GM19328 (cell line): ENCODE data around the gene CD101.

Experiments
- ATAC-seq: cut with Tn5 transposase; IDR thresholded peaks from one replicate; pipeline ENCODE4 v1.9.1; 2021; ENCODE audit warnings: mild to moderate bottlenecking, moderate library complexity; ENCODE audit not compliant: unreplicated experiment

The CD101 gene

DNA sequence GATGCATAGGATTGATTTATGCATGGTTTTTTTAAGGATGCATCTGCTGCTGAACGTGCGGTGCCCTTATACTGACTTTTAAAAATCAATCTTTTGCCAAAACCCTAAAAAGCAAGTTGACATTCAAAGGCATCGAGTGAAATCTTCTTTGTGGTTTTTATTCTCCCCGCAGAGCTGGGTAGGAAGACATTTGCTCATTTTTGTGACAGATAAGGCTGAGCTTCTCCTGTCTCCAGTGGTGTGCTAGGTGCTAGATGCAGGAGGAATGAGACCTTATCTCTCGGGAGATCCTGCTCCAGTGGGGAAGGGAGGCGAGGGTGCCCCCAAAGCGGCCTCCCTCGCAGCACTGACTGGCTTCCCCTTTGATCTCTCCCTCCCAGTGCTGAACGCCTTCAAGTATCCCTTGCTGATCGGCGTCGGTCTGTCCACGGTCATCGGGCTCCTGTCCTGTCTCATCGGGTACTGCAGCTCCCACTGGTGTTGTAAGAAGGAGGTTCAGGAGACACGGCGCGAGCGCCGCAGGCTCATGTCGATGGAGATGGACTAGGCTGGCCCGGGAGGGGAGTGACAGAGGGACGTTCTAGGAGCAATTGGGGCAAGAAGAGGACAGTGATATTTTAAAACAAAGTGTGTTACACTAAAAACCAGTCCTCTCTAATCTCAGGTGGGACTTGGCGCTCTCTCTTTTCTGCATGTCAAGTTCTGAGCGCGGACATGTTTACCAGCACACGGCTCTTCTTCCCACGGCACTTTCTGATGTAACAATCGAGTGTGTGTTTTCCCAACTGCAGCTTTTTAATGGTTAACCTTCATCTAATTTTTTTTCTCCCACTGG, 14.9 kb upstream of the CD101 start:
- ATAC-seq, result no peak

DNA sequence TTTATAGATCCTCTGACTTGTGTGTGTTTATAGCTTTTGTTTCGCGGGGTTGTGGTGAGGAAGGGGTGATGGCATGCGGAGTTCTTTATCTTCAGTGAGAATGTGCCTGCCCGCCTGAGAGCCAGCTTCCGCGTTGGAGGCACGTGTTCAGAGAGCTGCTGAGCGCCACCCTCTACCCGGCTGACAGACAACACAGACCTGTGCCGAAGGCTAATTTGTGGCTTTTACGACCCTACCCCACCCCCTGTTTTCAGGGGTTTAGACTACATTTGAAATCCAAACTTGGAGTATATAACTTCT, 14.4 kb upstream of the CD101 start:
- no peak for ATAC-seq

DNA sequence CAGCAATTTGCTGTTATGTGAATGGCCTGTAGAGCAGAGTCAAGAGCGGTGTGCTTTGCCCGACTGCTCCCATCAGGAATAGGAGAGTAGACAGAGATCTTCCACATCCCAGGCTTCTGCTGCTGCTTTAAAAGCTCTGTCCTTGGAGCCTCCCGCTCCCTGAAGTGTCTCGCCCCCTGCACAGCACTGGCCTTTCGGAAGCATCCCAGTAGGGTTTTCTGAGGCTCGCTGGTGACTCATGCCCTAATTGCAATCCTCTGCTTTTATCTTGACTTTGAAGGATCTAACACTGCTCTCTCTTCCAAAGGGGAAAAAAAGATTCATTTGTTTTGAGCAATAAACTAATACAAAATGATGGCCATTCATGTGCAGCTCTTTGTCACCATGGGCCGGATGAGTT, 13.3 kb upstream of the CD101 start:
- ATAC-seq, result no peak

DNA sequence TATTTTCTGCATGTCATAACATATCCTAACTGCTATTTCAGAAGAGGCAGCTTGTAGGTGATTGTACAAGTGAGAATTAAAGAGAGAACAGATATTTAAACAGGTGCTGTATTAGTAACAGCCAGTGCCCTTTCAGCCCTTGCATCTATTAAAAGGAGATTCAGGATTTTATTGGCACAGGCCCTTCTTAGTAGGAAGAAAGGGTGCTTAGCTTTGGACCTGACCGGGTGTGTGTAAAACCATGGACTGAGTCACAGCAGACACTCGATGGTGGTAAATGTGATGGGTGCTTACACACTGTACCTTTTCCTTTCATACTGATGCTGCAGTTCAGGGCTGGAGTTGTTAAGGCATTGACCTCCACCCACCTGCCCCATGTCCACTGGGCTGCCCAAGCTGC, 12.7 kb upstream of the CD101 start:
- ATAC-seq, result no peak

DNA sequence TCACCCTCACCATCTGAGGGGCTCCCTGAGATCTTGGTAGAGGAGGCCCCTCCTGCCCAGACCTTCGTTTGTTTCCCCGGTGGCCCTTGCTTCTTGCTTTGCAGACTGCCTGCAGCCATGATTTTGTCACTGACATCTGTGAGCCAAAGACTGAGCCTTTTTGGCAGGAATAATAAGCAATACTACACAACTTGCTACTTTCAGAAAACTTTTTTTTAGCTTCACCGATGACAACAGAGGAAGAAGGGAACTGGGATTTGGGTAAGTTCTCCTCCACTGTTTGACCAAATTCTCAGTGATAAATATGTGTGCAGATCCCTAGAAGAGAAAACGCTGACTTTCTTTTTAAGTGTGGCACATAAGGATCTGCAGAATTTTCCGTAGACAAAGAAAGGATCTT, 11.7 kb upstream of the CD101 start:
- no peak for ATAC-seq

DNA sequence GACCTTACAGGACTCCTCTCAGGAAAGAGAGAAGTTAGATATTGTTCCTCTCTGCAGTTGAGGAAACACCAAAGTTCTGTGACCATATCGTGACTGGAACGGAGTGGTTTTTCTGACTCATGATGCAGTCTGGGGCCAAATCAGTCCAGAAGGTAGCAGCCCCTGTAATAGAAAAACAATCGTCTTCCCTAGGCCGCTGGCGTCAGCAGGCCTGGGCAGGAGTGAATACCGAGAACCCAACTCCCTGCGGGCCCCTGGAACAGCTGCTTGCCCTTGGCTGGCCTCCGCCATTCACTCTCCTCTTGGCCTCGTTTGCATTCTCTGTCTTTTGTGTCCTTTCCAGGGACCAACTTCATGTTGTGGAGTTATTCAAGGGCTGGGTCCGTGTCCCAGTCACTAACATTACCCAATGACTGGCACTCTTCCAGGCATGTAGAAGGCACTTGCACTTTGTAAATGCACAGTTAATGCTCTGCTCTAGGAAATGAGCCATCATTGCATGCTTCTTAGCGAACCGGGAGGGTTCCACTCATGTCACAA, 10.9 kb upstream of the CD101 start:
- no peak for ATAC-seq

DNA sequence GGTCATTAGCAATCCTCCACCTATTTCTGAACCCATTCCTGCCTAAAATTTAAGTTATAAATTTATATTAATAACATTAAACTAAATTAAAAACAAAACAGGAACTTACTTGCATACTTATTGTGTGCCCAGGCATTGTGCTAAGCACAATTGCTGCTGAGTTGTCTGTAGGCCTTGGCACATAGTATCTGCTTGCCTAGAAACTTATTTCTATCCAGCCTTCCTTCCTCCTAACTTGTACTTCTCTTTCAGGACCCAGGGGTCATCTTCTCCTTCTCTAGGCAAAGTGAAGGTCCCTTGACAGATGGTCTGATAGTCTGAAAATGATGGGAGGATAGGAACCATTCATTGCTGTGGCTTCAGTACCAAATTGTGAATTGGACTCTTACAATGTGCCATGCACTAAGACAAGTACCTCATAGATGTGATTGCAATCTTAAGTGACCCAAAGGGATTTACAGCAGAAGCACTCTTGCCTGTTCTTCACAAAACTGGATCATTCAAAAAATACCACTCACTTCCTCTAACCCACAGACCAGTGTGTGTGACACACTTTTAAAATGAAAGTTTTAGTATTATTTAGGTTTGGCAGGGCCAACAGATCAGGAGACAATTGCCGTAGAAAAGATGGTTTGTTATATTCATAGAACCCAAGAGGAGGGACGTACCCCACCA, 10.3 kb upstream of the CD101 start:
- ATAC-seq, result no peak

DNA sequence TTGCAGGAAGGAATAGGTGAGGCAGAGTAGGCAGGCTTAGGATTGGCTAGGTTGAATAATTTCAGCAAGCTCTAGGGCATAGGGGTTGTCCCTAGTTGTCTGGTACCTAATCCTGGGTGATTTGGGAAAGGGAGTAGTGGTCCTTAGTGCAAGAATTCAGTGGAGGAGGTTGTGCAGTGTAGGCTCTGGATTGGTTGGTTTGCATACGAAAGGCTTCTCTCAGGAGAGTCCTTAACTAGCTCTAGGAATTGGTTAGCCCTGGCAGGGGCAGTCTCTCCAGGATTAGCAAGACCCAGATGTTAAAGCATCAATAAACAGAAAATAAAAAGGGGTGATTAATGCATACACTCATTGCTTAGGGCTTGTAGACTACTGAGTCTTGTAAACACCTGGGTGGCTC, 9.6 kb upstream of the CD101 start:
- no peak for ATAC-seq

DNA sequence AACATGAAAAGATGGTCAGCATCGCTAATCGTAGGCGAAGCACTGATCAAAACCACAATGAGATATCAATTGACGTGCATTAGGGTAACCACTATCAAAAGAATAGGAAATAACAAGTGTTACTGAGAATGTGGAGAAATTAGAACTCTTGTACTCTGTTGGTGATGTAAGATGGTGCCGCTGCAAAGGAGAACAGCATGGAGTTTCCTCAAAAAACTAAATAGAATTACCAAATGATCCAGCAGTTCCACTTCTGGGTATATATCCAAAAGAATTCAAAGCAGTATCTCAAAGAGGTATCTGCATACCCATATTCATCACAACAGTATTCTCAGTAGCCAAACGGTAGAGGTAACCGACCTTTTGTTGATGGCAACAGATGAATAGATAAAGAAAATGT, 8.3 kb upstream of the CD101 start:
- no peak for ATAC-seq

DNA sequence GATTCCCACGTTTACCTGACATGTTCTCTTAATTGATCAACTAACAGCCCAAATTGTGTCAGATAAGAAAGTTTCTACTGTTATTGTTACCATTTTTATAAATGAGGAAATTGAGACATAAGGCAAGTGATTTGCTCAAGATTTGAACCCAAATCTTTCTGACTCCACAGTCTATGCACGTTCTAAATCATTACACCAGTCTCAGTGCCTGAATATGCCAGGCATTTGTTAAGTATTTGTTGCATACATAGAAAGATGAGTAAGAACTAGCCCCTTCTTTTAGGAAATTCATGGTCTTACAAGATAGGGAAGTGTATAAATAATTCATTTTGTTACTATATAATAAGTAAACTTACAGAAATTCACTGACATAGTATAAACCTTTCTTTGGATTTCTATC, 7.1 kb upstream of the CD101 start:
- ATAC-seq, result no peak

DNA sequence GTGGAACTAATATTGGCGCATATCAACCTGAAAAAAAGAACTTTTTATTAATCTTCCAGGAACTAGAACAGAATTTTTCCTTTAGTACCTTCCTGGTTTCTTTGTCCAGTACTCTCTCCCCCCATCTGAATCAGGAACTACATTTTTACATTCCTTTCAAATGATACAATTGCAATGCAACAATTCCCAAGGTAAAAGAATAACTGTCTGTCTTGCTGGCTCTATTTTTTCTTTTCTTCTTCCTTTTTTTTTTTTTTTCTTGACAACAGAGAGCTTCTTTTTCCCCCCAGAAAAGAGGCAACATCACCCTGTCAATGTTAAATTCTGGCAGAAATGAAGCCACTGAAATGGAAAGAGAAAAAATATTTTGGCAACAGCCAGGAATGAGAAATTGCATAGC, 4.5 kb upstream of the CD101 start:
- ATAC-seq, result no peak

DNA sequence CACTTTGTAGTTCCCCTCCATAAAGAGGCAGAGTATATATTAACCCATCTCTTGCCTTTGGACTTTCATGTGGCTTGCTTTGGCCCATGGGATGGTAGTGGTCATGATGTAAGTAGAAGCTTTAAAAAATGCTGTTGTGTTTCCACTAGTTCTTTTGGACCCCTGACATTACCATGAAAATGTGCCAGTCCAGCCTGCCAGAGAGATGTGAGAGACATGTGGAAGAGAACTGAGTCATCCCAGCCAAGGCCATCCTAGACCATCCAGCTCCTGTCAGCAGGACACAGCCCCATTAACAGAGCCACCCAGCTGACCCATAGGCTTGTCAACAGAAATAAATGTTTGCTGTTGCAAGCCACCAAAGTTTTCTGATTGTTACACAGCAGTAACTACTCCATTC, 3.9 kb upstream of the CD101 start:
- no peak for ATAC-seq

DNA sequence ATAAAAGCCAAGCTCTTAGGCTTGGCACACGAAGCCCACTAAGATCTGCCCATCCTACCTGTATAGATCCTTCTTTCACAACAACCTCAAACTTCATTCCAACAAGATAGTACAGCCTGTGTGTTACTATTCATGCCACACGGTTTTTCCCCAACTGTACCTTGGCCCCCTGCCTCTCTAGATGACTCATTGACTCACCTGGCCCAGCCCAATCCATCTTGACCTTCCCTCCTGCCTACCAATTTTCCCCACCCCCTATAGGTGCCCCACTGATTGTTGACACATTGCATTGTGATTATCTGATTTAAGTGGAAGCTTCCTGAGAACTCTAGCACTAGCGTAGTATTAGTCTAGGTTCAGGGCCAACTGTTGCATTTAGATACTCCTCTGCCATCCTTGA, 2.0 kb upstream of the CD101 start:
- no peak for ATAC-seq

DNA sequence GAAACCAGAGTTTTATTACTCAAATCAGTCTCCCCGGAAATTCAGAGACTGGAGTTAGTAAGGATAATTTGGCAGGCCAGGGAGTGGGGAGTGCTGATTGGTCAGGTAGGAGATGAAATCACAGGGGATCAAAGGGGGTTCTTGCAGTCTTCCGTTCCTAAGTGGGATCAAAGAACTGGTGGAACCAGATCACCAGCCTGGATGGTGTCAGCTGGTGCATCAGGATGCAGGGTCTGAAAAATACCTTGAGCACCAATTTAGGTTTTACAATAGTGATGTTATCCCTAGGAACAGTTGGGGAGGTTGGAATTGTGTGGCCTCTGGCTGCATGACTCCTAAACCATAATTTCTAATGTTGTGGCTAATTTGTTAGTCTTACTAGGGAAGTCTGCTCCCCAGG, 1.4 kb upstream of the CD101 start:
- ATAC-seq, result no peak

DNA sequence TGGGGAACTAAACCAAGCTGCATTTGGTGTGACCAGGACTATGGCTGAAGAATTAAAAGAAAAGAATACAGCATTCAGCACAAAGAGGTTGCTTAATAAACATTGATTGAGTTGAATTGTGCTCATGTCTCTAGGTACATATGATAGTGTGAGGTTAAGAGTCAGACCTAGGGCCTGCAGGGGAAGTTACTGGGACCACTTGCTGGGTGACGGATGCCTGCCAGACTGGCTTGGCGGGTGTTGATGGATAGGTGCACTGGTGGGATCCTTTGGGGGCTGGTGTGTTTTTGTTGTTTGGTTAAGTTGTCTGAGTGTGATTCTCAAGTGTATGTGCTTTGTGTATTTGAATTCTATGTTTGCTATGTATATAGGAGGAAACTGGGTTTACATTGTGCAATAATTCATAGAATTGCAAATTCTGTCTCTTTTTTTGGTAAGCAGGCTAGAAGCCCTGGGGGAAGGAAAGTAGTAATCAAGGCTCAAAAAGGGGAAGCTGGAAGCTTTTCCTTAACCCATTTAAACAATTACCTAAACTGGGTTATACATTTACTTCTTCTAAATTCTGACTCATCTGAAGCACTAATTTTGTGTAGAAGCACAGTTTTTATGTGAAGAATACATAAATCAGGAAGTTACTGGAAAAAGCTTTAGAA, 1.8 kb downstream of the CD101 start:
- no peak for ATAC-seq

DNA sequence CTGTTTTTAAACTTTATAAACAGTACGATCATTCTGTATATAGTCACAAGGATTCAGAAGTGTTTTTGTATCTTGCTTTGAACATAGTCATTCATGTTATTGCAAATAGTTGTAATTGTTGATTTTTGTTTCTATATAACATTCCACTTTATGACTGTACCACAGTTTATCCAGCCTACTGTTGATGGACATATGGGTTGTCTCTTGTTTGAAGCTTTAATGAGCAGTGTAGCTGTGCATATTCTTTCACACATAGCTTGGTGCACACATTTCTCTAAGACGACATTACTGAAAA, 6.1 kb downstream of the CD101 start:
- no peak for ATAC-seq

DNA sequence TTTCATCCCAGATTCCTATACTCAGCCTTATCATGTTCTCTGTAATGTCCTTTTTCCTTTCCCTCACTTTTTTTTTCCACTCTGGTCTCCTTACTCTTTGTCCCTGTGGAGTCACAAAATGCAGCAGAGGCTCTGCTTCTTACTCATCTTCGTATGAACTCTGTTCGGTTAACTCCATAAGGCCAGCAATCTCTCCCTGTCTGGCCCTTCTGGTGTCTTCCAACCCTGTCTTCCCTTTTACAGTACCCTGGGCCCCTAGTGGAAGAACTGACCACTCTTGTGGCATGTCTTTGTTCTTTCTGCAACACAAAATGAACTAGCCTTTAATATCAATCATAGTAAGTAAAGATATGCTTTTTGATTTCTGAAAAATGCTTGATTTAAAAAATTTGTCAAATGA, 7.1 kb downstream of the CD101 start:
- no peak for ATAC-seq

DNA sequence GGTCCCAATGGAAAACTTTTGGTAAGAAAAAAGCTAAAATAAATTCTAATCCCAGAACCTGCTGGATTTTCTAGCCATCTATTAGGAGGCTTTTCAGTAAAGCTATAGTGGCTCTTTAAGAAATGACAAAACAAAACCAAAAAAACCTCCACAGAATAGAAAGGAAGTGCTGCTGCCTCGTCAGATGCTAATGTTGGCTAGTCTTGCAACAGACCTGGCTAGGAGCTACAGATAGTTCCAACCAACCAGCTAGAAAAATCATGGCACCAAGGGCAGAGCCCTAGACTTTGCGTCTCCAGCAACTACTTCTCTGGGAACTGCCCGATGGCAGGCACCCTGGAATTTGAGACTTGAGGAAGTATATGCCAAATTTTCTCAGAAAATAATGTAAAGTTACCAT, 7.6 kb downstream of the CD101 start:
- no peak for ATAC-seq

DNA sequence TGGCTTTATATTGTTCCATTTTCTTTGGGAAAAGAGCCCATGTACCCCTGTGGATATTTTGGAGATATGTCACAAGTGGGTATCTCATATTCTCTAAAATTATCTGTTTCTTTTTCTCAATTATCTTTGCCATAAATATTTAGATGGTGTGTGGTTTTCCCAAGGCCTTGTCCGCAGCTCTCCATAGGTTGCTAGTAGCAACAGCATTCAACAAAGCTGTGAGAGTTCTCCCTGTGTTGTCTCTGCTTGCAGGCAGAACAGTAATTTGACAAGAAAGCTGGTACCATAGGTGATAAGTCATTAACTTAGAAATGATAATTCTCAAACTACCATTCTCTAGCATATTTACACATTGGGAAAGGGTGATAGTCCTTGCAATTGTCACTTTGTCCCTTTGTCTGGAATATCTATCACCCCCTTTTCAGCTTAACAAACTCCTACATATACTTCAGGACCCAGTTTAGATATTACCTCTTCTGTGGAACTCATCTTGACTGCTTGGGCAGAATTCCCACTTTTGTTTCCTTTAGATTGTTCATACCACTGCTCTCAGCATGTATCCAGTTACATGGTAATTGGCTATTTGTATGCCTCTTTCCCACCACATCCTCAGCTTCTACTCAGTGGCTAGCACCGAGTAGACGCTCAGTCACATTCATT, 8.9 kb downstream of the CD101 start:
- no peak for ATAC-seq

DNA sequence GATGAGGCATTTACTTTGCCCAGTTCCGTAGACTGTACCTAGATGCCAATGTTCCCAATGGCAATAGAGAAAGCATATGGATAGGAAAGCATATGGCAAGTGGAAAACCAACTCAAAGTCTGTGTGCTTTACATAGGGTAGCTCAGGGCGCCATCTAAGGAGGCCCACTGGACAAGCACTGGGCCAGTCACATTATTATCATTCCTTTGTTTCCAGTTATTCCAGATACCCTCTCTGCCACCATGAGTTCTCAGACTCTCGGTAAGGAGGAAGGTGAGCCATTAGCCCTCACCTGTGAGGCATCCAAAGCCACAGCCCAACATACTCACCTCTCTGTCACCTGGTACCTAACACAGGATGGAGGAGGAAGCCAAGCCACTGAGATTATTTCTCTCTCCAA, 9.8 kb downstream of the CD101 start:
- ATAC-seq, result no peak

DNA sequence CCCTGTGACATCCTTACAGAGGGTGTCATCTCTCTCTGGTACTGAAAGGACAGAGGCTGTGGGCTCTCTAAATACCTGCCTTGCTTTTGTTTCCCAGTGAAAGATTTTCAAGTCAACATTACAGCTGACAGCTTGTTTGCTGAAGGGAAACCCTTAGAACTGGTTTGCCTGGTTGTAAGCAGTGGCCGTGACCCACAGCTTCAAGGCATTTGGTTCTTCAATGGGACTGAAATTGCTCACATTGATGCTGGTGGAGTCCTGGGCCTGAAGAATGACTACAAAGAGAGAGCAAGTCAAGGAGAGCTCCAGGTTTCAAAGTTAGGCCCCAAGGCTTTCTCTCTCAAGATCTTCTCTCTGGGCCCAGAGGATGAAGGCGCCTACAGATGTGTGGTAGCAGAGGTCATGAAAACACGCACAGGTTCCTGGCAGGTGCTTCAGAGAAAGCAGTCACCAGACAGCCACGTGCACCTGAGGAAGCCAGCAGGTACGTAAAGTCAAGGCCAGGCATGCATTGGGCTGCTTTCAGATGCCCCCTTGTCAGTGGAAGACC, 11.8 kb downstream of the CD101 start:
- ATAC-seq, result no peak

DNA sequence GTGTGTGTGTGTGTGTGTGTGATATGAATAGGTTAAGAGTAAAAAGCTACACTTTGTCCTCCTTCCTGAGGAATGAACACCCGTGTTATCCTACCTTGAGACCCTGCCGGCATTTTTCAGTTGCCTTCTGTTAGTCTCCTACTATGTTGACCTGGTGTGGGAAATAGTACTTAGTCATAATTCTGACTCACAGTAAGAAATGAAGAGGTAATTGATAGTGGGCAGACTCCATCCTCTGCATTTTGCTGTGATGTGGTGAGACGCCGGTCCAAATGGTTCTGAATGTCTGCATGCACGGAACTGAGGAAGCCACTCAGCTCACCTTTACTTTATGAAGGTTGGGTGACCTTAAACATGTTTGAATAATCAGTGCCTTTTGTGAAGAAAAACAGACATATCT, 12.6 kb downstream of the CD101 start:
- ATAC-seq, result no peak
